ENCODE results near the gene LBH. TPM values are rescaled to one million over a fixed set of nuclear protein-coding genes. Genes with fewer than 3 reads are reported as not detected.

The LBH gene
- total RNA-seq, 1 experiment from 2014 or later, result 1.2 TPM

GRCh38 chr2:30266705-30267104 is 35.4 kb downstream of the LBH start:
- no peaks in the 10 kb centered on the region for H3K79me2 ChIP-seq (ENCODE audit: insufficient read depth, low read length)
- H2AFZ ChIP-seq (ENCODE audit: low read depth, low read length, poor library complexity, severe bottlenecking), result no peak overlapping the region
- ChIA-PET POLR2A (no interaction called here), RAD21 (ENCODE audit: low non-redundant PET in 1 of 2, low total read pairs in 2 of 2, uncharacterized antibody in 2 of 2, unreplicated experiment in 2 of 2) (no interaction called here), CTCF (no interaction called here)
- intact Hi-C loops (cut with micrococcal nuclease), result no loop called here
- no peak for ATAC-seq
- BruUV-seq (replicated peaks), result no TSS peak
- H3K9ac ChIP-seq (ENCODE audit: low read length), result no peak overlapping the region
- no peaks in the 10 kb centered on the region for H4K20me1 ChIP-seq (ENCODE audit: insufficient read depth)
- no peak overlapping the region for H3K4me2 ChIP-seq (ENCODE audit: low read length)
- no peaks in the 10 kb centered on the region for H3K27me3 ChIP-seq (ENCODE audit: insufficient read depth, low read length)
- no peaks in the 10 kb centered on the region for H3K9me2 ChIP-seq (ENCODE audit: insufficient read depth)
- H3K36me3 ChIP-seq (ENCODE audit: control insufficient read depth in 1 of 2, insufficient read depth in 2 of 2, low read length in 2 of 2), result no peaks in the 10 kb centered on the region
- no peak overlapping the region for H3K27ac ChIP-seq (ENCODE audit: low read depth, low read length)
- H3K9me3 ChIP-seq (ENCODE audit: control insufficient read depth in 1 of 2, insufficient read depth in 1 of 2, low read depth in 1 of 2, low read length in 2 of 2), result no peaks in the 10 kb centered on the region
- H3K4me1 ChIP-seq (ENCODE audit: control insufficient read depth in 1 of 2, insufficient read depth in 2 of 2, low read length in 2 of 2), result no peaks in the 10 kb centered on the region
- no peak overlapping the region for H3K4me3 ChIP-seq (replicated peaks in 1 of 2; ENCODE audit: low read depth in 1 of 2, low read length in 2 of 2)
- no peak for DNase-seq (ENCODE audit: low read depth, low spot score)
- TF ChIP-seq JUND (IDR thresholded peaks at IDR 0.05) (no peak), ZBTB33 (IDR thresholded peaks at IDR 0.05; ENCODE audit: extremely low read depth, insufficient replicate concordance, low read length) (no peak), TCF7L2 (IDR thresholded peaks at IDR 0.05; ENCODE audit: borderline replicate concordance, extremely low read depth, insufficient read depth, insufficient read length) (no peak), POLR2AphosphoS5 (IDR thresholded peaks at IDR 0.05; ENCODE audit: low read depth, low read length) (no peak), POLR2A (IDR thresholded peaks at IDR 0.05; ENCODE audit: borderline replicate concordance, extremely low read depth, insufficient read depth, insufficient read length) (no peak), ZNF274 (IDR thresholded peaks at IDR 0.05; ENCODE audit: low read depth, low read length) (no peak), EGR1 (IDR thresholded peaks at IDR 0.05; ENCODE audit: low read depth) (no peak), RAD21 (IDR thresholded peaks at IDR 0.05; ENCODE audit: low read depth) (no peak), EZH2phosphoT487 (IDR thresholded peaks at IDR 0.05; ENCODE audit: borderline replicate concordance) (no peak), FOSL1 (IDR thresholded peaks at IDR 0.05; ENCODE audit: low read depth) (no peak), CBX3 (IDR thresholded peaks at IDR 0.05; ENCODE audit: low read depth) (no peak), CEBPB (IDR thresholded peaks at IDR 0.05; ENCODE audit: low read depth) (no peak)
